Body of pancreas (tissue), 4 donors: ENCODE measurements around the gene SMARCAD1.

Experiments
- CTCF ChIP-seq, 7 experiments: fragments of 450-650 bp in 4 of 7; fragments of 200-600 bp in 3 of 7; sonication (generic) in 3 of 7; IDR thresholded peaks; one replicate each; pipeline ENCODE4 v1.5.1; 2016 to 2019; ENCODE audit warnings: antibody characterized with exemption in 7 of 7
- POLR2A ChIP-seq, 3 donors: fragments of 450-650 bp; IDR thresholded peaks; one replicate each; pipeline ENCODE4 v1.6.1; 2016; ENCODE audit warnings: antibody characterized with exemption in 3 of 3, mild to moderate bottlenecking in 2 of 3

GRCh38 chr4:94237271-94237670 lies 29.6 kb downstream of the SMARCAD1 start:
- TF ChIP-seq CTCF (IDR thresholded peaks at IDR 0.05) (no peak), POLR2A (IDR thresholded peaks at IDR 0.05) (no peak)
